ENCODE data around the gene GALNT10. TPM values are rescaled to one million over a fixed set of nuclear protein-coding genes. Genes with fewer than 3 reads are reported as not detected.
A peak's percentile ranks its signal among the peaks of the same experiment; 100 is the strongest.

GALNT10 gene
- total RNA-seq, 4 donors from 2014 or later = 5.7 to 25.2 (median 9.7) TPM

GRCh38 chr5:154315756-154316155 lies 125.2 kb downstream of the GALNT10 start:
- intact Hi-C loops (cut with DNase I; ENCODE audit: low total_unique reads) = no loop called here
- no peak overlapping the region for H3K4me3 ChIP-seq (ENCODE audit: low read depth, poor library complexity, severe bottlenecking)
- TF ChIP-seq CTCF (IDR thresholded peaks at IDR 0.05) (no peak), POLR2A (IDR thresholded peaks at IDR 0.05) (no peak)
- DNase-seq (ENCODE audit: low spot score in 2 of 2) = no peak

GRCh38 chr5:154316223-154316935 lies 125.8 kb downstream of the GALNT10 start:
- no peak overlapping the region for H3K4me3 ChIP-seq (ENCODE audit: low read depth, poor library complexity, severe bottlenecking)
- DNase-seq (ENCODE audit: low spot score in 2 of 2) = peak in 1 of 2 donors; percentile 52
- TF ChIP-seq POLR2A (IDR thresholded peaks at IDR 0.05) = no peak
- TF ChIP-seq CTCF (IDR thresholded peaks at IDR 0.05) = no peak
- 61 to 64% methylated on average over 6 of the region's 6 CpGs for WGBS, 2 donors
- intact Hi-C loops (cut with DNase I; ENCODE audit: low total_unique reads) = no loop called here

DNA sequence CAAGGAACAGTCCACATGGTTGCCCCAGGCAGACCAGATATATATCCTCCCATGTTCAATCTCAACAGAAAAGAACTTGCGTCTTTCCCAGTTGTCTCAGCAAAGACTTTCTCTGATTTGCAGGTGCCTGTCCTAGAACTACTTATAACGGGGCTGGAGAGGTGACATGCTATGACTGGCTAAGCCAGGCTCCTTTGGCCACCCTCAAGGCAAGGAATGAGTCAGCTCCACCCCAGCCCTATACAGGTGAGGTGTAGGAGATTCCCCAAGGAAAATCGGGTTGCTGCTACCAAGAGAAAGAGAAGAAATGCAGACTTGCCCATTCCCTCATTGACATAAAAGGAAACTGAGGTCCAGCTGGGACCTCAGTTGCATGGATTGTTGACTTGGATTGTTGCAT lies 127.4 kb downstream of the GALNT10 start:
- H3K4me3 ChIP-seq (ENCODE audit: low read depth, poor library complexity, severe bottlenecking) = no peak overlapping the region
- 66 to 82% methylated on average over 3 of the region's 3 CpGs for WGBS, 2 donors
- peak in 1 of 2 donors; percentile 46 for DNase-seq (ENCODE audit: low spot score in 2 of 2)
- no peak for TF ChIP-seq POLR2A (IDR thresholded peaks at IDR 0.05)
- no peak for TF ChIP-seq CTCF (IDR thresholded peaks at IDR 0.05)
- intact Hi-C loops (cut with DNase I; ENCODE audit: low total_unique reads) = no loop called here

DNA sequence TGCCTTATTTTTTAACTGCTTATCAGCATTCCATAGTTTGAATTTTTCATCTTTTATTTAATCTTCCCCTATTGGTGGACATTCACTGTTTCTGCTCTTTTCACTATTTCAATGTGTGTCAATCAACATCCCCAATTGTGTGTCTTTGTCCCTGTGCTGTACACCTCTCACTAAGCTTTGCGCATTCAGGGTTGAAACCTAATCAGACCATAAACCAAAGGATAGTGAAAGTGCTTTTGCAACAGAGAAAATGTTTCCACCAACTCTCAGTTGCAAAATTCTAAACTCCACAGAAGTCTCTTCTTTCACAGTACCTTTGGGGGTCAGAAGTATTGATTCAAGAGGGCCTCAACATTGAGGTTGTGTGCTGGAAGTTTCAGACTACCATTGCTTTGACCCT lies 128.2 kb downstream of the GALNT10 start:
- no peak for DNase-seq (ENCODE audit: low spot score in 2 of 2)
- WGBS, 2 donors = 100% methylated on average over 1 of the region's 1 CpG
- intact Hi-C loops (cut with DNase I; ENCODE audit: low total_unique reads) = no loop called here
- no peak overlapping the region for H3K4me3 ChIP-seq (ENCODE audit: low read depth, poor library complexity, severe bottlenecking)
- TF ChIP-seq CTCF (IDR thresholded peaks at IDR 0.05) = no peak
- no peak for TF ChIP-seq POLR2A (IDR thresholded peaks at IDR 0.05)

DNA sequence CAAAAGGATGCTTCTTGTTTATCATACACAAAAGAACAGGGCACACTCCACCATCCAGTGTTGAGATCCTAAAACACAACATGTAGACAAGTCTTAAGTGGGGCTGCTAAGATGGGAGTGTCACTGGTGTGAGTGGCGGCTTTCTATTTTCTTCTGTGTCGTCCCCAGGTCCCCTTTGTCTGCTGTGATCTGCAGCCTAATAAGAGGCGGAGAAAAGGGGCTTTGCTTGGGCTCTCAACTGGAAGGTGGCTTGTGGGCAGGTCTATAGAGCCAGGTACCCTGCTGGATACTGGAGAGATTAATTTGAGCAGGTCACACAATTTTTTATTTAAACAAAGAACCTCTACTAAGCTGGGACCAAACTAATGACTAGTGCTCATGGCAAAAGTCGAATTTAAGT lies 129.2 kb downstream of the GALNT10 start:
- intact Hi-C loops (cut with DNase I; ENCODE audit: low total_unique reads) = no loop called here
- no peak for DNase-seq (ENCODE audit: low spot score in 2 of 2)
- TF ChIP-seq CTCF (IDR thresholded peaks at IDR 0.05) (no peak), POLR2A (IDR thresholded peaks at IDR 0.05) (no peak)
- 67 to 81% methylated on average over 4 of the region's 4 CpGs for WGBS, 2 donors
- no peak overlapping the region for H3K4me3 ChIP-seq (ENCODE audit: low read depth, poor library complexity, severe bottlenecking)

Data from lower leg skin (tissue), 4 donors.